PC-9 (cell line): ENCODE measurements around the gene SMPDL3B.

Experiments used
- CTCF ChIP-seq: fragments of 200-600 bp; sonication (generic); conservative IDR thresholded peaks from 2 replicates; pipeline ENCODE4 v1.6.1; 2017; ENCODE audit warnings: mixed run types, antibody characterized with exemption, mild to moderate bottlenecking, moderate library complexity
- EZH2 ChIP-seq: fragments of 200-600 bp; sonication (generic); IDR thresholded peaks from 2 replicates; pipeline ENCODE4 v1.8.0; 2017; ENCODE audit warnings: antibody characterized with exemption, low read depth

GRCh38 chr1:27959792-27960603 lies 25.2 kb downstream of the SMPDL3B start, which contains the start of gene XKR8:
- TF ChIP-seq CTCF: peak; percentile 44; the same call in 1 of the 2 replicates
- no peak for TF ChIP-seq EZH2
